Endothelial cell of umbilical vein (primary cell): Measurements from ENCODE around the gene PRKAR2B. TPM values are rescaled to one million over a fixed set of nuclear protein-coding genes. Genes with fewer than 3 reads are reported as not detected.

ENCODE experiments used
- BruUV-seq: library from RNA; stranded (reverse); fragments of 400-500 nt; replicated peaks from 2 replicates; lab custom pipeline; 2021; lab: Mats Ljungman, UMichigan
- CTCF ChIA-PET: fragments of 300-600, 350-600 bp; sonication (Branson Sonifier 250); formaldehyde crosslinking; loops from one replicate; lab custom pipeline; 2021; ENCODE audit warnings: antibody characterized with exemption, inconsistent platforms; lab: Charles Lee
- POLR2A ChIA-PET: fragments of 300-600, 350-600 bp; sonication (Branson Sonifier 250); formaldehyde crosslinking; loops from one replicate; lab custom pipeline; 2021; ENCODE audit warnings: antibody characterized with exemption, inconsistent platforms; lab: Charles Lee
- DNase-seq: peaks from one replicate; pipeline ENCODE4 v3.0.0-alpha.2; 2011; ENCODE audit warnings: low read depth, low spot score
- FAIRE-seq: peaks from 2 replicates; lab custom pipeline; 2011; peaks lifted over from hg19 to GRCh38; lab: Jason Lieb, UNC
- H2AFZ ChIP-seq: 2 replicates; pipeline ENCODE4 v1.6.0; 2012; ENCODE audit warnings: low read depth, low read length, control low read depth, inconsistent platforms
- H3K27ac ChIP-seq: 2 replicates; pipeline ENCODE4 v1.5.1; 2011; ENCODE audit warnings: low read depth, mild to moderate bottlenecking, control low read depth, low read length, moderate library complexity; ENCODE audit not compliant: insufficient read depth
- H3K27me3 ChIP-seq, 2 experiments: 2 replicates each; pipeline versions ENCODE4 v1.6.0 to v1.6.1; 2011; ENCODE audit warnings: low read length in 2 of 2, mixed read lengths in 1 of 2; ENCODE audit not compliant: control insufficient read depth in 2 of 2, insufficient read depth in 2 of 2
- H3K36me3 ChIP-seq, 2 experiments: 2 replicates in 1 of 2; 3 replicates in 1 of 2; pipeline ENCODE4 v1.5.1; 2011; ENCODE audit warnings: low read length in 2 of 2, mild to moderate bottlenecking in 1 of 2, moderate library complexity in 1 of 2; ENCODE audit not compliant: control insufficient read depth in 2 of 2, insufficient read depth in 2 of 2; ENCODE audit errors: extremely low read depth in 1 of 2
- H3K4me1 ChIP-seq: 3 replicates; pipeline ENCODE4 v1.5.1; 2011; ENCODE audit warnings: mild to moderate bottlenecking, low read length; ENCODE audit not compliant: control insufficient read depth, insufficient read depth; ENCODE audit errors: extremely low read depth
- H3K4me2 ChIP-seq: 2 replicates; pipeline ENCODE4 v1.6.1; 2011; ENCODE audit warnings: low read length, control low read depth, mixed read lengths; ENCODE audit not compliant: insufficient read depth
- H3K4me3 ChIP-seq, 3 experiments: fragments of 200-600 bp in 1 of 3; sonication (generic), shearing (Covaris generic) in 1 of 3; replicated peaks in 1 of 3; 2 replicates each; pipeline ENCODE4 v1.5.1; 2011 to 2016; ENCODE audit warnings: control low read depth in 3 of 3, low read length in 3 of 3, mild to moderate bottlenecking in 2 of 3, inconsistent platforms in 1 of 3, low read depth in 1 of 3, moderate library complexity in 1 of 3; ENCODE audit not compliant: insufficient read depth in 1 of 3
- H3K79me2 ChIP-seq: 2 replicates; pipeline ENCODE4 v1.6.0; 2012; ENCODE audit warnings: low read length, inconsistent platforms; ENCODE audit not compliant: control insufficient read depth, insufficient read depth
- H3K9ac ChIP-seq: replicated peaks from 2 replicates; pipeline ENCODE3; 2011; ENCODE audit warnings: low read length, control low read depth; ENCODE audit not compliant: insufficient read depth; ENCODE audit errors: extremely low read depth
- H3K9me1 ChIP-seq: replicated peaks from 3 replicates; pipeline ENCODE4 v1.6.0; 2011; ENCODE audit warnings: mild to moderate bottlenecking, low read length; ENCODE audit not compliant: control insufficient read depth, insufficient read depth; ENCODE audit errors: extremely low read depth
- H3K9me3 ChIP-seq: replicated peaks from 2 replicates; pipeline ENCODE4 v1.5.1; 2012; ENCODE audit warnings: low read length, inconsistent platforms; ENCODE audit not compliant: control insufficient read depth, insufficient read depth
- H4K20me1 ChIP-seq: replicated peaks from 2 replicates; pipeline ENCODE3; 2011; ENCODE audit warnings: mild to moderate bottlenecking, low read length; ENCODE audit not compliant: control insufficient read depth, insufficient read depth; ENCODE audit errors: extremely low read depth
- EZH2 ChIP-seq: IDR thresholded peaks from 2 replicates; pipeline ENCODE4 v1.6.1; 2012; ENCODE audit warnings: borderline replicate concordance, low read depth, mild to moderate bottlenecking, moderate library complexity, low read length, inconsistent platforms; ENCODE audit not compliant: severe bottlenecking
- FOS ChIP-seq: IDR thresholded peaks from 2 replicates; pipeline ENCODE4 v1.6.1; 2011; ENCODE audit warnings: mild to moderate bottlenecking, low read length, moderate library complexity, borderline replicate concordance; ENCODE audit not compliant: insufficient read depth
- GATA2 ChIP-seq: IDR thresholded peaks from 2 replicates; pipeline ENCODE4 v1.7.0; 2011; ENCODE audit warnings: low read depth, mild to moderate bottlenecking, moderate library complexity, mixed read lengths, low read length; ENCODE audit not compliant: insufficient read length, insufficient read depth
- JUN ChIP-seq: IDR thresholded peaks from 2 replicates; pipeline ENCODE4 v1.6.1; 2011; ENCODE audit warnings: borderline replicate concordance, low read depth; ENCODE audit not compliant: insufficient read length, insufficient read depth
- MAX ChIP-seq: IDR thresholded peaks from 2 replicates; pipeline ENCODE4 v1.6.1; 2011; ENCODE audit not compliant: insufficient read depth, insufficient read length
- MYC ChIP-seq: IDR thresholded peaks from one replicate; pipeline ENCODE4 v1.6.1; 2011; ENCODE audit warnings: mild to moderate bottlenecking, low read depth, low read length
- POLR2A ChIP-seq: IDR thresholded peaks from 2 replicates; pipeline ENCODE4 v1.6.1; 2012; ENCODE audit warnings: low read depth, mild to moderate bottlenecking, control low read depth, low read length
- POLR2AphosphoS5 ChIP-seq: IDR thresholded peaks from 2 replicates; pipeline ENCODE4 v1.6.1; 2012; ENCODE audit warnings: low read depth, mild to moderate bottlenecking, control low read depth, low read length, moderate library complexity; ENCODE audit not compliant: insufficient read depth
- dilution Hi-C: fragments of 300-500 bp; cut with MboI; formaldehyde crosslinking; loops from one replicate; pipeline ENCODE4 v1.15.0; 2019; ENCODE audit warnings: low sequenced_read_pairs; ENCODE audit not compliant: extremely low pct_ligation_motif_present
- intact Hi-C: fragments of 100-400 bp; cut with micrococcal nuclease; formaldehyde crosslinking; loops from one replicate; pipeline ENCODE4 v1.10.0; 2022
- polyA plus RNA-seq, 4 experiments: library from polyadenylated mRNA; depleted of rRNA in 3 of 4; stranded (reverse) in 3 of 4; unstranded in 1 of 4; fragments of >200 nt; gene quantifications; 2 replicates each; pipeline versions ENCODE4 v1.2.1 to v1.2.3, GENCODE V29; 2011 to 2012; ENCODE audit warnings: missing spikeins in 1 of 4
- total RNA-seq: library from RNA; stranded (reverse); gene quantifications from 2 replicates; pipeline ENCODE4 v1.2.3, GENCODE V29; 2021
- TF ChIP-seq, protein P1 (sequence below), 2 donors: IDR thresholded peaks; 1 replicate in 1 of 2; 2 replicates in 1 of 2; pipeline ENCODE4 v1.5.1; 2011; ENCODE audit warnings: low read length in 2 of 2, mild to moderate bottlenecking in 2 of 2, moderate library complexity in 2 of 2, control low read depth in 1 of 2, inconsistent platforms in 1 of 2, low read depth in 1 of 2; ENCODE audit not compliant: insufficient read depth in 1 of 2; ENCODE audit errors: extremely low read depth in 1 of 2

The PRKAR2B gene
- total and polyA plus RNA-seq, 2 donors (not counting 3 experiments of a cell fraction or from before 2014, with no cell fraction given): 10.7 to 39.8 TPM

- H3K4me3 ChIP-seq: no peak overlapping the region
- CTCF ChIA-PET: no interaction called here
- H3K4me2 ChIP-seq: no peak overlapping the region
- H3K79me2 ChIP-seq: peaks cover 2% of the 10 kb centered on the region
- H3K4me1 ChIP-seq: peaks cover 14% of the 10 kb centered on the region
- H3K27me3 ChIP-seq: no peaks in the 10 kb centered on the region
- H2AFZ ChIP-seq: no peak overlapping the region
- no peak overlapping the region for H3K27ac ChIP-seq
- dilution Hi-C loops: no loop called here
- intact Hi-C loops: no loop called here
- H3K9me3 ChIP-seq: no peaks in the 10 kb centered on the region
- TF ChIP-seq GATA2: no peak
- TF ChIP-seq JUN: no peak
- TF ChIP-seq MAX: no peak
- no peak for TF ChIP-seq FOS
- TF ChIP-seq MYC: no peak
- TF ChIP-seq EZH2: no peak
- no peak for TF ChIP-seq POLR2AphosphoS5
- TF ChIP-seq POLR2A: no peak
- TF ChIP-seq, protein P1, sequence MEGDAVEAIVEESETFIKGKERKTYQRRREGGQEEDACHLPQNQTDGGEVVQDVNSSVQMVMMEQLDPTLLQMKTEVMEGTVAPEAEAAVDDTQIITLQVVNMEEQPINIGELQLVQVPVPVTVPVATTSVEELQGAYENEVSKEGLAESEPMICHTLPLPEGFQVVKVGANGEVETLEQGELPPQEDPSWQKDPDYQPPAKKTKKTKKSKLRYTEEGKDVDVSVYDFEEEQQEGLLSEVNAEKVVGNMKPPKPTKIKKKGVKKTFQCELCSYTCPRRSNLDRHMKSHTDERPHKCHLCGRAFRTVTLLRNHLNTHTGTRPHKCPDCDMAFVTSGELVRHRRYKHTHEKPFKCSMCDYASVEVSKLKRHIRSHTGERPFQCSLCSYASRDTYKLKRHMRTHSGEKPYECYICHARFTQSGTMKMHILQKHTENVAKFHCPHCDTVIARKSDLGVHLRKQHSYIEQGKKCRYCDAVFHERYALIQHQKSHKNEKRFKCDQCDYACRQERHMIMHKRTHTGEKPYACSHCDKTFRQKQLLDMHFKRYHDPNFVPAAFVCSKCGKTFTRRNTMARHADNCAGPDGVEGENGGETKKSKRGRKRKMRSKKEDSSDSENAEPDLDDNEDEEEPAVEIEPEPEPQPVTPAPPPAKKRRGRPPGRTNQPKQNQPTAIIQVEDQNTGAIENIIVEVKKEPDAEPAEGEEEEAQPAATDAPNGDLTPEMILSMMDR (IDR thresholded peaks at IDR 0.05; ENCODE audit: extremely low read depth in 1 of 2, insufficient read depth in 1 of 2, low read depth in 1 of 2, low read length in 2 of 2): no peak
- POLR2A ChIA-PET: no interaction called here
- DNase-seq (no peak), FAIRE-seq (no peak)
- H3K36me3 ChIP-seq: peaks cover 18 to 24% of the 10 kb centered on the region in 2 experiments
- BruUV-seq: no TSS peak
- H3K9ac ChIP-seq: no peak overlapping the region
- no peaks in the 10 kb centered on the region for H3K9me1 ChIP-seq
- no peaks in the 10 kb centered on the region for H4K20me1 ChIP-seq
Measured at GRCh38 chr7:107186240-107186639, 141.7 kb downstream of the PRKAR2B start.
